B cell (primary cell): ENCODE data around the gene GREM1. TPM values are rescaled to one million over a fixed set of nuclear protein-coding genes. Genes with fewer than 3 reads are reported as not detected.

Experiments used
- ATAC-seq: fragments of 200-7000 bp; cut with Tn5 transposase; one replicate; pipeline ENCODE4 v1.10.0; 2021; ENCODE audit warnings: low read depth, mild to moderate bottlenecking, moderate number of reproducible peaks, moderate library complexity
- CTCF ChIA-PET: fragments of 350-600 bp; sonication (Branson Sonifier 250); formaldehyde crosslinking; loops from one replicate; lab custom pipeline; 2021; ENCODE audit warnings: antibody characterized with exemption, inconsistent platforms; lab: Charles Lee
- POLR2A ChIA-PET: fragments of 350-600 bp; sonication (Branson Sonifier 250); formaldehyde crosslinking; loops from one replicate; lab custom pipeline; 2021; ENCODE audit warnings: antibody characterized with exemption; lab: Charles Lee
- DNase-seq: peaks from one replicate; pipeline ENCODE4 v3.0.0; 2013
- H2AFZ ChIP-seq: 2 replicates; pipeline ENCODE4 v1.6.1; 2012; ENCODE audit warnings: mild to moderate bottlenecking, low read depth, low read length; ENCODE audit not compliant: insufficient read depth, poor library complexity, severe bottlenecking
- H3K27ac ChIP-seq, 2 donors: 1 replicate in 1 of 2; 2 replicates in 1 of 2; pipeline ENCODE4 v1.5.1; 2012 to 2013; ENCODE audit warnings: low read length in 2 of 2, mild to moderate bottlenecking in 2 of 2, moderate library complexity in 1 of 2
- H3K27me3 ChIP-seq, 4 experiments: fragments of 200-600 bp in 1 of 4; sonication (generic) in 1 of 4; replicated peaks in 1 of 4; 1 replicate in 2 of 4; 2 replicates in 2 of 4; pipeline versions ENCODE4 v1.6.1 to v1.7.0; 2013 to 2016; ENCODE audit warnings: low read length in 3 of 4, mild to moderate bottlenecking in 2 of 4, mixed read lengths in 1 of 4, moderate library complexity in 1 of 4; ENCODE audit not compliant: insufficient read depth in 4 of 4, control insufficient read depth in 3 of 4; ENCODE audit errors: control extremely low read depth in 1 of 4
- H3K36me3 ChIP-seq, 2 experiments: replicated peaks in 1 of 2; 1 replicate in 1 of 2; 2 replicates in 1 of 2; pipeline versions ENCODE4 v1.6.1 to v1.7.1; 2013; ENCODE audit warnings: low read length in 1 of 2; ENCODE audit not compliant: insufficient read depth in 2 of 2, control insufficient read depth in 1 of 2; ENCODE audit errors: control extremely low read depth in 1 of 2, extremely low read depth in 1 of 2
- H3K4me1 ChIP-seq, 2 donors: fragments of 200-600 bp in 1 of 2; sonication (generic) in 1 of 2; 1 replicate in 1 of 2; 2 replicates in 1 of 2; pipeline versions ENCODE4 v1.5.1 to v1.6.1; 2013 to 2017; ENCODE audit warnings: low read length in 2 of 2; ENCODE audit not compliant: control insufficient read depth in 2 of 2, insufficient read depth in 2 of 2
- H3K4me2 ChIP-seq: replicated peaks from 2 replicates; pipeline ENCODE3; 2012; ENCODE audit warnings: mild to moderate bottlenecking, low read depth, low read length; ENCODE audit not compliant: poor library complexity, severe bottlenecking
- H3K4me3 ChIP-seq, 5 experiments: fragments of 200-600 bp in 1 of 5; sonication (generic) in 1 of 5; 1 replicate in 3 of 5; 2 replicates in 2 of 5; pipeline versions ENCODE4 v1.5.1 to v1.7.0; 2011 to 2016; ENCODE audit warnings: low read length in 4 of 5, mild to moderate bottlenecking in 4 of 5, low read depth in 2 of 5, control low read depth in 1 of 5, moderate library complexity in 1 of 5; ENCODE audit not compliant: insufficient read depth in 1 of 5; ENCODE audit errors: control extremely low read depth in 1 of 5, extremely low read depth in 1 of 5
- H3K79me2 ChIP-seq: fragments of 200-600 bp; sonication (generic); one replicate; pipeline ENCODE4 v1.6.0; 2016; ENCODE audit warnings: low read length; ENCODE audit not compliant: control insufficient read depth, insufficient read depth
- H3K9ac ChIP-seq: fragments of 200-600 bp; sonication (generic); 2 replicates; pipeline ENCODE4 v1.6.1; 2017; ENCODE audit warnings: mild to moderate bottlenecking, low read length, moderate library complexity
- H3K9me3 ChIP-seq, 3 donors: one replicate each; pipeline versions ENCODE4 v1.6.1 to v1.7.1; 2013; ENCODE audit warnings: low read length in 2 of 3; ENCODE audit not compliant: control insufficient read depth in 2 of 3, insufficient read depth in 1 of 3; ENCODE audit errors: control extremely low read depth in 1 of 3
- H4K20me1 ChIP-seq: 2 replicates; pipeline ENCODE4 v1.6.0; 2012; ENCODE audit warnings: mild to moderate bottlenecking, low read length; ENCODE audit not compliant: insufficient read depth, control insufficient read depth, poor library complexity, severe bottlenecking
- H3K27ac Mint-ChIP-seq: one replicate; pipeline ENCODE4 v1.8.0; 2021; ENCODE audit warnings: mixed read lengths
- H3K27me3 Mint-ChIP-seq: one replicate; pipeline ENCODE4 v1.8.0; 2021; ENCODE audit warnings: mixed read lengths
- H3K4me1 Mint-ChIP-seq: one replicate; pipeline ENCODE4 v1.8.0; 2021; ENCODE audit warnings: mixed read lengths
- H3K4me3 Mint-ChIP-seq: one replicate; pipeline ENCODE4 v1.8.0; 2021; ENCODE audit warnings: mixed read lengths
- H3K9me3 Mint-ChIP-seq: one replicate; pipeline ENCODE4 v1.8.0; 2022; ENCODE audit warnings: mixed read lengths; ENCODE audit not compliant: insufficient read depth
- EZH2 ChIP-seq: IDR thresholded peaks from 2 replicates; pipeline ENCODE4 v1.6.1; 2012; ENCODE audit warnings: borderline replicate concordance, low read depth, mild to moderate bottlenecking, moderate library complexity, low read length; ENCODE audit not compliant: insufficient read depth, poor library complexity, severe bottlenecking
- WGBS: methylation state at CpG from one replicate; pipeline ENCODE4 v1.1.5; 2013; ENCODE audit warnings: missing lambda C conversion rate; ENCODE audit not compliant: insufficient coverage; 5-methylcytosine and 5-hydroxymethylcytosine counted together
- intact Hi-C: fragments of 100-400 bp; cut with micrococcal nuclease; formaldehyde crosslinking; loops from one replicate; pipeline ENCODE4 v1.10.0; 2022
- polyA plus RNA-seq: library from polyadenylated mRNA; depleted of rRNA; stranded (reverse); fragments of >200 nt; gene quantifications from 2 replicates; pipeline ENCODE4 v1.2.3, GENCODE V29; 2012
- total RNA-seq, 2 donors: library from RNA; stranded (reverse); fragments of 120-200 nt in 1 of 2; gene quantifications; 1 replicate in 1 of 2; 2 replicates in 1 of 2; pipeline versions ENCODE4 v1.2.3 to v1.2.4, GENCODE V29; 2013 to 2022
- TF ChIP-seq, protein P1 (sequence below): fragments of 200-600 bp; IDR thresholded peaks from one replicate; pipeline ENCODE4 v1.8.0; 2022; ENCODE audit warnings: antibody characterized with exemption, mild to moderate bottlenecking

GREM1 gene
- total and polyA plus RNA-seq, 2 donors (not counting 1 experiment from before 2014, with no cell fraction given) = not detected

DNA sequence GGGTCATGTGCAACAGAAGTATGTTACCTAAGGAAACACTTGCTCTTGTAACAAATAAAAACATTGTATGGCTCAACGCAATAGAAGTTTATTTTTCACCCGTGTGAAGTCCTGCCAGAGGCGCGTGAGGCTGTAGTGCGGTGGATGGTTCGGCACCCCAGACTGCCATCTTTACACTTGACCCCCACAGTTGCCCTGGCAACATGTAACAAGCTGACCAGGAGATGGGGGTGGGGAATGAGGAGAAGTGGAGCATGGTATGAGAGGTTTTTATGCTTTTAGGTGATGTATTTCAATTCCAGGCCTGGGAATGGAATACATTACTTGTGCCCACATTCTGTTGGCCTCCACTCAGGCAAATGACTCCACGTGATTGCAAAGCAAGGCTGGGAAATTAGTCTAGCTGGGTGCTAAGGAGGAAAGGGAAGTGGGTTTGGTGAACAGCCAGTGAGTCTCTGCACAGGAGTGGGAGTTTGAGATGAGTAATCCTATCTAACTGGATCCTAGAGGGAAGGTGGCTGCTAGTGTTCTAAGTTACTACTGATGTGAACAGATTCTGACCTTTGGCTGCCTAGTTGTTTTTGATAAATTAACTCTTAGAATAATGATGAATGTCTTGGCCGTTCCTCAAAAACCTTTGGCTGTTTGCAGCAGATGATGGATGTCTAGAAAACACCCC lies 33.8 kb upstream of the GREM1 start:
- H3K9me3 Mint-ChIP-seq = no peaks in the 10 kb centered on the region

DNA sequence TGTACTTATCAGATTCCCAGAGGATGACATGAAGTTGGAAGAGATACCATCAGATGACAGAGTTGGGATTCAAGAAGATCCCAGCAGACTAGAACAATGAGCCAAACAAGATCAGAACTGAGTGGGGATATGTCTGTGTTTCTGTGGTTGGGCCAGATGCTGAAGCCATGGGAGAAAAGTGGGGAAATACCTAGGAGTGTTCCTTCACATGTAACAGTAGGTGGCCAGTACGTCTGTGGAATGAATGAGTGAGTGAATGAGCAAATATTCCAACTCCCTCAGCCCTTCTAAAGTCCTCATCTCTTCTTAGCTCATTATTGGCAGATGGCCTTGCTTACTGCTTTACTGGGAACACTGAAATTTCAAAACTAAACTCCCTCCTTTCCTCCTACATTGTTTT lies 32.2 kb upstream of the GREM1 start:
- H3K4me1 Mint-ChIP-seq = no peaks in the 10 kb centered on the region
- ChIA-PET CTCF (no interaction called here), POLR2A (no interaction called here)
- no peaks in the 10 kb centered on the region for H3K27me3 Mint-ChIP-seq
- no peak overlapping the region for H3K4me3 ChIP-seq
- H3K27me3 ChIP-seq = no peaks in the 10 kb centered on the region
- no peaks in the 10 kb centered on the region for H3K36me3 ChIP-seq
- H3K27ac Mint-ChIP-seq = no peak overlapping the region
- no peak overlapping the region for H3K9ac ChIP-seq
- no peak overlapping the region for H3K4me2 ChIP-seq
- intact Hi-C loops = no loop called here
- H3K4me1 ChIP-seq = no peaks in the 10 kb centered on the region
- H3K9me3 ChIP-seq = no peaks in the 10 kb centered on the region
- H3K27ac ChIP-seq = no peak overlapping the region
- DNase-seq (no peak), ATAC-seq (no peak)
- no peak overlapping the region for H2AFZ ChIP-seq
- H3K4me3 Mint-ChIP-seq = no peak overlapping the region
- no peaks in the 10 kb centered on the region for H3K79me2 ChIP-seq
- TF ChIP-seq, protein P1, sequence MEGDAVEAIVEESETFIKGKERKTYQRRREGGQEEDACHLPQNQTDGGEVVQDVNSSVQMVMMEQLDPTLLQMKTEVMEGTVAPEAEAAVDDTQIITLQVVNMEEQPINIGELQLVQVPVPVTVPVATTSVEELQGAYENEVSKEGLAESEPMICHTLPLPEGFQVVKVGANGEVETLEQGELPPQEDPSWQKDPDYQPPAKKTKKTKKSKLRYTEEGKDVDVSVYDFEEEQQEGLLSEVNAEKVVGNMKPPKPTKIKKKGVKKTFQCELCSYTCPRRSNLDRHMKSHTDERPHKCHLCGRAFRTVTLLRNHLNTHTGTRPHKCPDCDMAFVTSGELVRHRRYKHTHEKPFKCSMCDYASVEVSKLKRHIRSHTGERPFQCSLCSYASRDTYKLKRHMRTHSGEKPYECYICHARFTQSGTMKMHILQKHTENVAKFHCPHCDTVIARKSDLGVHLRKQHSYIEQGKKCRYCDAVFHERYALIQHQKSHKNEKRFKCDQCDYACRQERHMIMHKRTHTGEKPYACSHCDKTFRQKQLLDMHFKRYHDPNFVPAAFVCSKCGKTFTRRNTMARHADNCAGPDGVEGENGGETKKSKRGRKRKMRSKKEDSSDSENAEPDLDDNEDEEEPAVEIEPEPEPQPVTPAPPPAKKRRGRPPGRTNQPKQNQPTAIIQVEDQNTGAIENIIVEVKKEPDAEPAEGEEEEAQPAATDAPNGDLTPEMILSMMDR = no peak
- TF ChIP-seq EZH2 = no peak
- no CpG with 5 or more reads among the region's 1 CpG for WGBS
- no peaks in the 10 kb centered on the region for H3K9me3 Mint-ChIP-seq
- H4K20me1 ChIP-seq = no peaks in the 10 kb centered on the region

More for the DNA sequence above, 33.8 kb upstream of the GREM1 start:
- no peaks in the 10 kb centered on the region for H3K9me3 ChIP-seq
- ChIA-PET POLR2A (no interaction called here), CTCF (no interaction called here)
- 76% methylated on average over 7 of the region's 8 CpGs for WGBS
- DNase-seq (no peak), ATAC-seq (no peak)
- H3K27ac ChIP-seq = no peak overlapping the region
- H4K20me1 ChIP-seq = no peaks in the 10 kb centered on the region
- no peak overlapping the region for H3K4me3 Mint-ChIP-seq
- no peaks in the 10 kb centered on the region for H3K4me1 Mint-ChIP-seq
- no peaks in the 10 kb centered on the region for H3K36me3 ChIP-seq
- no peak overlapping the region for H3K27ac Mint-ChIP-seq
- H2AFZ ChIP-seq = no peak overlapping the region
- no peak for TF ChIP-seq EZH2
- TF ChIP-seq, protein P1 = no peak
- H3K4me1 ChIP-seq = no peaks in the 10 kb centered on the region
- H3K4me2 ChIP-seq = no peak overlapping the region
- intact Hi-C loops = no loop called here
- no peaks in the 10 kb centered on the region for H3K79me2 ChIP-seq
- H3K4me3 ChIP-seq = no peak overlapping the region
- no peaks in the 10 kb centered on the region for H3K27me3 ChIP-seq
- H3K9ac ChIP-seq = no peak overlapping the region
- no peaks in the 10 kb centered on the region for H3K27me3 Mint-ChIP-seq
